NT2/D1 (cell line): Measurements from ENCODE around the gene SEC11A.

Experiments
- YY1 ChIP-seq: IDR thresholded peaks from 2 replicates; pipeline ENCODE4 v1.6.1; 2011; ENCODE audit not compliant: insufficient read length, insufficient read depth
- ZNF274 ChIP-seq: IDR thresholded peaks from 2 replicates; pipeline ENCODE4 v1.6.1; 2011; ENCODE audit warnings: mild to moderate bottlenecking, low read depth, low read length

DNA sequence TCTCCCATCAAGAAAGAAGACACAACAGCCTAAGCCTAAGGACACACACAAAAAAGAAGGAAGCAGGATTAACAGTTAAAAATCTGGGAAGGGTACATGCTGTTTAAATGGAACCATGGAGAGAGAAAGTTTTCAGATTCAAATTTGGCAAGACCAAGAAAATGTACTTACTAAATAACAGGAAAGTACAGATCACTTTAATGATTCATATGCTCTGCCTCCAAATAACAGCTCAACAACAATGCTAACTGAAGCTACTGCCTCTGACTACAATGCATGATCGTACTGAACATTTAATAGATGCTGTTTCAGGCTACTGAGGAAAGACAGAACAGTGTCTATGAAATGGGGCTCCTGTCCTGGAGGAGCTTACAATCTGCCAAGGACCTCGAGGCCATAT, 49.6 kb downstream of the SEC11A start:
- no peak for TF ChIP-seq ZNF274
- no peak for TF ChIP-seq YY1
